ENCODE results near the gene EEIG1. TPM values are rescaled to one million over a fixed set of nuclear protein-coding genes. Genes with fewer than 3 reads are reported as not detected.
A peak's percentile ranks its signal among the peaks of the same experiment; 100 is the strongest.

Gene EEIG1
- total and polyA plus RNA-seq, 9 of the 15 experiments (the other 6 are each of a cell fraction or from before 2014, with no cell fraction given) = 0.17 to 16.7 (median 3.6) TPM

DNA sequence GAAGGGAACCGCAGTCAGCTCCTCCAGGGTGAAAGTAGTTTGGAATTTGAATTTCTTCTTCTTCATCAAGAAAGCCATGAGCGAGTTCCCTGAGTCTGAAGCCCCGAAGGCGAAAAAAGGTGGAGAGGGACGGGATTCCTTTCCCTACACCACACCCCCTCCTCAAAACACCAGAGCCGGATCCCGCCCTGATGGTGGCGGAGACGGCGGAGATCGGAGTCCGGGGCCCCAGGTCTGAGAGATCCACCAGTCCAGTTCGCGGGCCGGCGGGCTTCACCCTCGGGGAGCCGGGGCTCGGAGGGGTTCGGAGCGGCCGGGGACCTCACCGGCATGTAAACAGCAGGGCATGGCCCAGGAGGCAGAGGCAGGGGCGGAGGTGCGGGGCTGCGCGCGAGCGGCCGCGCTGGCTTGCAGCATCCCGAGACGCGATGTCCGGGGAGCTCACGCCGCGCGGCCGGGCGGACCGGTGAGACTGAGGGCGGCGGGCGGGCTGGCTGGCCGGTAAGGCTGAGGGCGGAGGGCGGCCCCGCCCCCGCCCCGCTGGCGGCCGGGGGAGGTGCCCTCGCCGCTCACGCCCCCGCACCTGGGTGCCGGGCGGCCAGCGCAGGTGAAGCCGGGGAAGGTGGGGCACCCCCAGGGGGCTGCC, 606 bp downstream of the EEIG1 start (continued):
- no peak for TF ChIP-seq GTF3C2 (IDR thresholded peaks at IDR 0.05; ENCODE audit: borderline replicate concordance, extremely low read depth, insufficient read length)
- TF ChIP-seq ZNF592 (IDR thresholded peaks at IDR 0.05) = peak; percentile 21; the same call in 1 of the 2 replicates
- peak in 1 of 3 experiments; percentile 7 for TF ChIP-seq YY1 (IDR thresholded peaks at IDR 0.05; ENCODE audit: borderline replicate concordance in 1 of 3, control insufficient read depth in 1 of 3, extremely low read depth in 1 of 3, insufficient read depth in 3 of 3, insufficient read length in 1 of 3, insufficient replicate concordance in 2 of 3, low read depth in 1 of 3, low read length in 2 of 3)
- TF ChIP-seq SP1 (CRISPR knock-in tag; IDR thresholded peaks at IDR 0.05) = peak; percentile 42; the same call in 1 of the 2 replicates
- TF ChIP-seq SMARCA4 (IDR thresholded peaks at IDR 0.05) = no peak
- no peak for TF ChIP-seq MCM7 (IDR thresholded peaks at IDR 0.05)
- TF ChIP-seq, protein P1, sequence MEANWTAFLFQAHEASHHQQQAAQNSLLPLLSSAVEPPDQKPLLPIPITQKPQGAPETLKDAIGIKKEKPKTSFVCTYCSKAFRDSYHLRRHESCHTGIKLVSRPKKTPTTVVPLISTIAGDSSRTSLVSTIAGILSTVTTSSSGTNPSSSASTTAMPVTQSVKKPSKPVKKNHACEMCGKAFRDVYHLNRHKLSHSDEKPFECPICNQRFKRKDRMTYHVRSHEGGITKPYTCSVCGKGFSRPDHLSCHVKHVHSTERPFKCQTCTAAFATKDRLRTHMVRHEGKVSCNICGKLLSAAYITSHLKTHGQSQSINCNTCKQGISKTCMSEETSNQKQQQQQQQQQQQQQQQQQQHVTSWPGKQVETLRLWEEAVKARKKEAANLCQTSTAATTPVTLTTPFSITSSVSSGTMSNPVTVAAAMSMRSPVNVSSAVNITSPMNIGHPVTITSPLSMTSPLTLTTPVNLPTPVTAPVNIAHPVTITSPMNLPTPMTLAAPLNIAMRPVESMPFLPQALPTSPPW (CRISPR knock-in tag; IDR thresholded peaks at IDR 0.05) = peak; percentile 59; the same call in 1 of the 2 replicates
- TF ChIP-seq DDX20 (tag; IDR thresholded peaks at IDR 0.05; ENCODE audit: low read depth) = no peak
- TF ChIP-seq ATF4 (CRISPR knock-in tag; IDR thresholded peaks at IDR 0.05) = no peak
- peak; percentile 13 for TF ChIP-seq KDM5B (IDR thresholded peaks at IDR 0.05; ENCODE audit: insufficient replicate concordance, low read depth, low read length)
- TF ChIP-seq MIER1 (IDR thresholded peaks at IDR 0.05; ENCODE audit: low read depth) = no peak
- no peak for TF ChIP-seq GATAD2B (IDR thresholded peaks at IDR 0.05; ENCODE audit: borderline replicate concordance)
- 0 out of 2 replicates have a peak, but pooled peaks have one; percentile 48 for TF ChIP-seq ZBTB7A (IDR thresholded peaks at IDR 0.05; ENCODE audit: borderline replicate concordance, control insufficient read depth, low read depth, low read length)

Measured in K562 (cell line).